ENCODE results near the gene TMEM182. TPM values are rescaled to one million over a fixed set of nuclear protein-coding genes. Genes with fewer than 3 reads are reported as not detected.

TMEM182 gene
- total RNA-seq: 8.5 TPM

GRCh38 chr2:102761763-102762162 is at the start of gene TMEM182:
Gene TMEM182 (plus strand): TSS chr2:102762031. CDS start chr2:102762218, 187 bp downstream.

Other genes starting within 250 kb of the TMEM182 start
- 1.8 TPM for gene SLC9A2, start 142.5 kb upstream of the TMEM182 start, total RNA-seq

Measured in diencephalon (tissue), 1 donor.